Ovary (tissue), 3 donors: ENCODE measurements around the gene GAP43.

Source experiments
- CTCF ChIP-seq, 3 donors: fragments of 450-650 bp in 2 of 3; fragments of 200-600 bp in 1 of 3; IDR thresholded peaks; one replicate each; pipeline versions ENCODE4 v1.5.1 to v1.8.0; 2016 to 2022; ENCODE audit warnings: antibody characterized with exemption in 3 of 3, mild to moderate bottlenecking in 1 of 3
- POLR2A ChIP-seq: fragments of 450-650 bp; IDR thresholded peaks from one replicate; pipeline ENCODE4 v1.6.1; 2017; ENCODE audit warnings: antibody characterized with exemption, mild to moderate bottlenecking, moderate library complexity
- donor health status: DM: no; HTN: no; CAD: no.

GRCh38 chr3:115666920-115667737 lies 43.8 kb downstream of the GAP43 start:
- TF ChIP-seq CTCF (IDR thresholded peaks at IDR 0.05): no peak
- no peak for TF ChIP-seq POLR2A
